Central memory CD8-positive, alpha-beta T cell (primary cell): ENCODE data around the gene ZFP37.

Source experiments
- ATAC-seq: fragments of 150-1000 bp; cut with Tn5 transposase; replicated peaks from 2 replicates; pipeline ENCODE4 v1.10.0; 2022; ENCODE audit warnings: mild to moderate bottlenecking, moderate FRiP score, moderate number of reproducible peaks; ENCODE audit not compliant: poor library complexity, severe bottlenecking; ENCODE audit errors: extremely low read depth
- DNase-seq, 2 donors: peaks; one replicate each; pipeline ENCODE4 v3.0.0; 2021; ENCODE audit warnings: low spot score in 2 of 2
- H3K27ac Mint-ChIP-seq: one replicate; pipeline ENCODE4 v1.8.0; 2022; ENCODE audit warnings: low read depth, mild to moderate bottlenecking, moderate library complexity, mixed read lengths
- H3K27me3 Mint-ChIP-seq: one replicate; pipeline ENCODE4 v1.8.0; 2022; ENCODE audit warnings: mixed read lengths
- H3K36me3 Mint-ChIP-seq: one replicate; pipeline ENCODE4 v1.8.0; 2022; ENCODE audit warnings: mild to moderate bottlenecking, moderate library complexity, mixed read lengths; ENCODE audit not compliant: insufficient read depth
- H3K4me1 Mint-ChIP-seq: one replicate; pipeline ENCODE4 v1.8.0; 2022; ENCODE audit warnings: mixed read lengths
- H3K4me3 Mint-ChIP-seq: one replicate; pipeline ENCODE4 v1.8.0; 2022; ENCODE audit warnings: mild to moderate bottlenecking, moderate library complexity, mixed read lengths
- H3K9me3 Mint-ChIP-seq: one replicate; pipeline ENCODE4 v1.8.0; 2022; ENCODE audit warnings: mixed read lengths

Gene ZFP37

GRCh38 chr9:113042884-113043657 is 13.5 kb downstream of the ZFP37 start:
- Mint-ChIP-seq H3K36me3 (peaks cover 17% of the 10 kb centered on the region), H3K4me1 (no peaks in the 10 kb centered on the region), H3K27me3 (no peaks in the 10 kb centered on the region), H3K27ac (no peak overlapping the region), H3K9me3 (peaks cover 31% of the 10 kb centered on the region), H3K4me3 (no peak overlapping the region)
- DNase-seq (no peak), ATAC-seq (no peak)

- Mint-ChIP-seq H3K36me3 (no peaks in the 10 kb centered on the region), H3K4me3 (no peak overlapping the region), H3K4me1 (no peaks in the 10 kb centered on the region), H3K27ac (no peak overlapping the region), H3K9me3 (peaks cover 36% of the 10 kb centered on the region), H3K27me3 (peaks cover 35% of the 10 kb centered on the region)
- ATAC-seq = no peak
- DNase-seq = no peak
Measured at GRCh38 chr9:113026200-113026599, 30.3 kb downstream of the ZFP37 start.

GRCh38 chr9:113018247-113018646 is 38.3 kb downstream of the ZFP37 start:
- H3K4me3 Mint-ChIP-seq = no peak overlapping the region
- H3K9me3 Mint-ChIP-seq = peaks cover 23% of the 10 kb centered on the region
- no peaks in the 10 kb centered on the region for H3K4me1 Mint-ChIP-seq
- DNase-seq (no peak), ATAC-seq (no peak)
- no peaks in the 10 kb centered on the region for H3K36me3 Mint-ChIP-seq
- H3K27ac Mint-ChIP-seq = no peak overlapping the region
- H3K27me3 Mint-ChIP-seq = peaks cover 10% of the 10 kb centered on the region

- Mint-ChIP-seq H3K27ac (no peak overlapping the region), H3K27me3 (peaks cover 27% of the 10 kb centered on the region), H3K9me3 (peaks cover 2% of the 10 kb centered on the region), H3K4me3 (peak overlapping the region; percentile 62), H3K4me1 (no peaks in the 10 kb centered on the region), H3K36me3 (peaks cover 3% of the 10 kb centered on the region)
- ATAC-seq = no peak
- DNase-seq = no peak
Measured at GRCh38 chr9:113012492-113012891, 44.0 kb downstream of the ZFP37 start.

- Mint-ChIP-seq H3K9me3 (no peaks in the 10 kb centered on the region), H3K36me3 (peaks cover 3% of the 10 kb centered on the region), H3K27me3 (peaks cover 27% of the 10 kb centered on the region), H3K4me1 (no peaks in the 10 kb centered on the region), H3K4me3 (peak within 1 kb of the TSS; percentile 62), H3K27ac (no peak within 1 kb of the TSS)
- ATAC-seq = no peak
- no peak for DNase-seq
Measured at GRCh38 chr9:113011911-113012381, 44.6 kb downstream of the ZFP37 start, which contains the start of gene ZNF883. ZNF883 (minus strand) TSS chr9:113012192.

GRCh38 chr9:113005777-113006176 is 50.7 kb downstream of the ZFP37 start:
- H3K36me3 Mint-ChIP-seq = no peaks in the 10 kb centered on the region

GRCh38 chr9:112997236-112997941 is 59.1 kb downstream of the ZFP37 start:
- peaks cover 7% of the 10 kb centered on the region for H3K27me3 Mint-ChIP-seq
- H3K4me3 Mint-ChIP-seq = no peak overlapping the region
- peaks cover 25% of the 10 kb centered on the region for H3K9me3 Mint-ChIP-seq
- no peak overlapping the region for H3K27ac Mint-ChIP-seq
- DNase-seq = no peak
- H3K4me1 Mint-ChIP-seq = no peaks in the 10 kb centered on the region
- no peaks in the 10 kb centered on the region for H3K36me3 Mint-ChIP-seq
- no peak for ATAC-seq

More at GRCh38 chr9:113005777-113006176, 50.7 kb downstream of the ZFP37 start:
- Mint-ChIP-seq H3K27me3 (no peaks in the 10 kb centered on the region), H3K4me3 (no peak overlapping the region), H3K27ac (no peak overlapping the region), H3K4me1 (no peaks in the 10 kb centered on the region), H3K9me3 (peaks cover 17% of the 10 kb centered on the region)
- no peak for DNase-seq
- no peak for ATAC-seq
